ENCODE results near the gene BMS1. TPM values are rescaled to one million over a fixed set of nuclear protein-coding genes. Genes with fewer than 3 reads are reported as not detected.
"Not testable (repeated sequence)": the region's sequence is repeated elsewhere in the genome, so short reads cannot be mapped to it uniquely, and the experiment has no call there.

The BMS1 gene
- total and polyA plus RNA-seq, 2 of the 4 experiments (the other 2 are of a cell fraction) = 7.5 to 22.9 TPM

DNA sequence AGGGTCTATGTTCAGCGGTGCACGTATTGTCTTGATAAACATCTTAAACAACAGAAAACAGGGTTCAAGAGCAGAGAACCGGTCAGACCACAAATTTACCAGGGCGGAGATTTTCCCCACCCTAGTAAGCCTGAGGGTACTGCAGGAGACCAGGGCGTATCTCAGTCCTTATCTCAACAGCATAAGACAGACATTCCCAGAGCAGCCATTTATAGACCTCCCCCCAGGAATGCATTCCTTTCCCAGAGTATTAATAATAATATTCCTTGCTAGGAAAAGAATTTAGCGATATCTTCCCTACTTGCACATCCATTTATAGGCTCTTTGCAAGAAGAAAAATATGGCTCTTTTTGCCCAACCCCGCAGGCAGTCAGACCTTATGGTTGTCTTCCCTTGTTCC lies 41.1 kb upstream of the BMS1 start:
- H2AFZ ChIP-seq (replicated peaks; ENCODE audit: low read length, poor library complexity); H2BK20ac ChIP-seq (ENCODE audit: low read depth, low read length); H2BK120ac ChIP-seq (ENCODE audit: low read depth, low read length); H3K56ac ChIP-seq (ENCODE audit: extremely low read depth, insufficient read depth, low read length); H4K5ac ChIP-seq (ENCODE audit: low read depth, low read length); H3K18ac ChIP-seq (ENCODE audit: low read depth, low read length); in situ Hi-C loops (cut with MboI; ENCODE audit: low sequenced_read_pairs); H3K4ac ChIP-seq (ENCODE audit: low read depth, low read length); H3K14ac ChIP-seq (replicated peaks; ENCODE audit: low read depth, low read length); H4K91ac ChIP-seq (ENCODE audit: insufficient read depth, low read depth, low read length); ATAC-seq (ENCODE audit: low read depth); POLR2A ChIA-PET (ENCODE audit: unreplicated experiment); DNase-seq; H2AK5ac ChIP-seq (ENCODE audit: low read depth, low read length); H4K20me1 ChIP-seq (ENCODE audit: insufficient read depth, low read length); H3K4me2 ChIP-seq (ENCODE audit: low read depth, low read length); H4K8ac ChIP-seq (ENCODE audit: low read depth in 2 of 2, low read length in 2 of 2); H2BK15ac ChIP-seq (ENCODE audit: low read depth, low read length); H3K9me1 ChIP-seq (ENCODE audit: insufficient read depth, low read length); H3K27ac ChIP-seq (ENCODE audit: insufficient read depth, low read length); H3K23ac ChIP-seq (ENCODE audit: low read depth, low read length); H3K79me1 ChIP-seq (ENCODE audit: low read depth in 1 of 2, low read length in 2 of 2); dilution Hi-C loops (cut with HindIII; ENCODE audit: low sequenced_read_pairs, unreplicated experiment); H2BK5ac ChIP-seq (ENCODE audit: low read depth, low read length, poor library complexity, severe bottlenecking); BruUV-seq (replicated peaks); H3K9me3 ChIP-seq (ENCODE audit: control insufficient read depth, insufficient read depth, low read length); H2AK9ac ChIP-seq (replicated peaks; ENCODE audit: low read depth, low read length, poor library complexity); H3K4me1 ChIP-seq (ENCODE audit: control insufficient read depth, insufficient read depth, low read length); H3K4me3 ChIP-seq (ENCODE audit: insufficient read depth, low read depth, low read length); H3K9ac ChIP-seq (ENCODE audit: low read depth, low read length); intact Hi-C loops (cut with micrococcal nuclease); H3K27me3 ChIP-seq (ENCODE audit: control insufficient read depth, insufficient read depth, low read length); H3K36me3 ChIP-seq (ENCODE audit: control insufficient read depth, insufficient read depth, low read length): not testable (repeated sequence)
- CTCF ChIA-PET = interaction anchor here (1.0 kb wide), 1 partner anchor 12 kb away, joined by 3 read pairs; no protein-coding TSS in a partner anchor
- 93% methylated on average over 3 of the region's 7 CpGs; no CpG with 5 or more reads in 1 of the 2 experiments for WGBS, 2 experiments (ENCODE audit: extremely low coverage in 2 of 2, insufficient read length in 1 of 2)

Data from IMR-90 (cell line).